Psoas muscle (tissue), 8 donors: ENCODE measurements around the gene SCN1A. TPM values are rescaled to one million over a fixed set of nuclear protein-coding genes. Genes with fewer than 3 reads are reported as not detected.

ENCODE experiments used
- ATAC-seq, 4 donors: fragments of 200-7000 bp; cut with Tn5 transposase; one replicate each; pipeline ENCODE4 v1.9.1; 2020; ENCODE audit warnings: moderate library complexity in 3 of 4, mild to moderate bottlenecking in 2 of 4
- DNase-seq, 2 donors: peaks; one replicate each; pipeline ENCODE4 v3.0.0-alpha.2; 2020
- H3K27ac ChIP-seq: fragments of 200-600 bp; one replicate; pipeline ENCODE4 v1.8.0; 2022
- H3K27me3 ChIP-seq, 3 donors: fragments of 200-600 bp in 1 of 3; one replicate each; pipeline versions ENCODE4 v1.6.1 to v1.8.0; 2013 to 2022; ENCODE audit warnings: low read length in 2 of 3, mild to moderate bottlenecking in 2 of 3, moderate library complexity in 1 of 3; ENCODE audit not compliant: insufficient read depth in 3 of 3
- H3K36me3 ChIP-seq, 2 donors: fragments of 200-600 bp in 1 of 2; one replicate each; pipeline versions ENCODE4 v1.6.1 to v1.8.0; 2013 to 2022; ENCODE audit warnings: low read depth in 1 of 2, mild to moderate bottlenecking in 1 of 2, moderate library complexity in 1 of 2; ENCODE audit not compliant: insufficient read depth in 1 of 2
- H3K4me1 ChIP-seq: fragments of 200-600 bp; one replicate; pipeline ENCODE4 v1.8.0; 2022
- H3K4me3 ChIP-seq: fragments of 200-600 bp; one replicate; pipeline ENCODE4 v1.8.0; 2022; ENCODE audit warnings: mild to moderate bottlenecking
- H3K9me3 ChIP-seq: fragments of 200-600 bp; one replicate; pipeline ENCODE4 v1.8.0; 2022
- WGBS, 3 donors: extraction: QIAGEN DNeasy Blood & Tissue Kit; methylation state at CpG; one replicate each; pipeline versions ENCODE4 v1.1.6 to v1.1.7; 2013; 5-methylcytosine and 5-hydroxymethylcytosine counted together
- intact Hi-C, 2 donors: fragments of 100-400 bp; cut with DNase I; formaldehyde crosslinking; loops; one replicate each; pipeline versions ENCODE4 v1.11.0 to v1.14.2; 2022
- polyA plus RNA-seq, 3 donors: library from polyadenylated mRNA; stranded (reverse); fragments of 200-250 nt; gene quantifications; one replicate each; pipeline ENCODE4 v1.2.3, GENCODE V29; 2013
- total RNA-seq, 4 donors: library from RNA; stranded (reverse); fragmentation: NEBNext Ultra II Directional in 2 of 4; extraction: Animal tissue kit (Norgen Biotek cat#: 25700) in 2 of 4; gene quantifications; one replicate each; pipeline versions ENCODE4 v1.2.1 to v1.2.4, GENCODE V29; 2021 to 2023
- TF ChIP-seq, protein P1 (sequence below): fragments of 200-600 bp; IDR thresholded peaks from one replicate; pipeline ENCODE4 v1.8.0; 2022; ENCODE audit warnings: antibody characterized with exemption
- donor health status: healthy with polysubstance abuse.
- donor health status: DM: no; HTN: no; CAD: no; lungs with moderate emphysema.
- donor health status: Bipolar disorder and iron deficiency.
- donor health status: healthy.
- donor health status: DM: yes; HTN: yes; CAD: no.
- donor health status: DM: no; HTN: no; CAD: no.
- donor health status: DM: no; HTN: no; CAD: no.
- donor health status: DM: yes; HTN: yes; CAD: no.

The SCN1A gene
- total and polyA plus RNA-seq, 7 donors, result 0.01 TPM; not detected in 6

DNA sequence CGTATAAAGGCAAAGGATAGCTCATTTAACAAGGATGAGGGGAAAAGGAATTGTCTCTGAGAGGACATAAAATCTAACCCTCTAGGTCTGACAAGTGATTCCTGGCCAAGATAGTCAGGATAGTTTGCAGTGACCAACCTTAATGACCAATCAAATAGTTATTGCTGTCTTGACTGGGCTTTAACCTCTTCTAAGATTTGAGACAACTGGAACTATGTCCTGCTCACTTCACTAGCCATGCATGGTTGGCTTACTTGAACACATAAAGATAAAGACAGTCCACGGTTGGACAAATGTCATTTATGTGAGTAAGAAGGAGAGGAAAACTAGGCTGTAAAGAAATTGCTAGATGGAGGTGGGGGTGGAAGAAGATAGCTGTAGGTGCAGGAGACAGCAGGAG, 53.8 kb downstream of the SCN1A start:
- Histone ChIP-seq H3K9me3 (no peaks in the 10 kb centered on the region), H3K27me3 (no peaks in the 10 kb centered on the region), H3K4me1 (no peaks in the 10 kb centered on the region), H3K4me3 (no peak overlapping the region), H3K27ac (no peak overlapping the region), H3K36me3 (no peaks in the 10 kb centered on the region)
- DNase-seq (no peak), ATAC-seq (no peak)
- 53 to 78% (median 55%) methylated on average over 2 of the region's 2 CpGs for WGBS, 3 donors
- TF ChIP-seq, protein P1, sequence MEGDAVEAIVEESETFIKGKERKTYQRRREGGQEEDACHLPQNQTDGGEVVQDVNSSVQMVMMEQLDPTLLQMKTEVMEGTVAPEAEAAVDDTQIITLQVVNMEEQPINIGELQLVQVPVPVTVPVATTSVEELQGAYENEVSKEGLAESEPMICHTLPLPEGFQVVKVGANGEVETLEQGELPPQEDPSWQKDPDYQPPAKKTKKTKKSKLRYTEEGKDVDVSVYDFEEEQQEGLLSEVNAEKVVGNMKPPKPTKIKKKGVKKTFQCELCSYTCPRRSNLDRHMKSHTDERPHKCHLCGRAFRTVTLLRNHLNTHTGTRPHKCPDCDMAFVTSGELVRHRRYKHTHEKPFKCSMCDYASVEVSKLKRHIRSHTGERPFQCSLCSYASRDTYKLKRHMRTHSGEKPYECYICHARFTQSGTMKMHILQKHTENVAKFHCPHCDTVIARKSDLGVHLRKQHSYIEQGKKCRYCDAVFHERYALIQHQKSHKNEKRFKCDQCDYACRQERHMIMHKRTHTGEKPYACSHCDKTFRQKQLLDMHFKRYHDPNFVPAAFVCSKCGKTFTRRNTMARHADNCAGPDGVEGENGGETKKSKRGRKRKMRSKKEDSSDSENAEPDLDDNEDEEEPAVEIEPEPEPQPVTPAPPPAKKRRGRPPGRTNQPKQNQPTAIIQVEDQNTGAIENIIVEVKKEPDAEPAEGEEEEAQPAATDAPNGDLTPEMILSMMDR, result no peak
- intact Hi-C loops, result no loop called here

DNA sequence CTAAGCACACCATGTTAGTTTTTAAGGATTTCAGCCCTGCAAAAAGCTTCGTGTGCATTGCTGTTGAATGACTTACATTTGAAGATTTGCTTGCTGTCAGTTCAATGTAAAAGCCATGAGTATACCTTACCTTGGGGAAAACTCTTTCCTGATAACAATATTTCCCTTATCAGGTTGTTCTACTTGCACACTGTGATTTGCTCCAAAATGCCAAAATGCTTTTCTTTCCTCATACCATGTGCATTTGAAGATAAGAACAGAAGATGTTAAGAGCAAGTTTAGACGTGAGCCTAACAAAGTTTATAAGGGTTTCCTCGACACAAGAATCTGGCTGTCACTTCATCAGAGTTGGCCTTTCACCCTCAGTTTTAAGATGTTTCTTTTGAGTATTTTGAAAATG, 57.6 kb downstream of the SCN1A start:
- intact Hi-C loops, result no loop called here
- H3K27me3 ChIP-seq, result no peaks in the 10 kb centered on the region
- WGBS, 3 donors, result 59 to 69% (median 64%) methylated on average over 3 of the region's 3 CpGs
- DNase-seq (no peak), ATAC-seq (no peak)
- H3K36me3 ChIP-seq, result no peaks in the 10 kb centered on the region
- H3K4me1 ChIP-seq, result no peaks in the 10 kb centered on the region
- H3K27ac ChIP-seq, result no peak overlapping the region
- no peak overlapping the region for H3K4me3 ChIP-seq
- TF ChIP-seq, protein P1, result no peak
- H3K9me3 ChIP-seq, result no peaks in the 10 kb centered on the region

- Histone ChIP-seq H3K4me3 (no peak overlapping the region), H3K4me1 (no peaks in the 10 kb centered on the region), H3K9me3 (no peaks in the 10 kb centered on the region), H3K27ac (no peak overlapping the region), H3K36me3 (no peaks in the 10 kb centered on the region), H3K27me3 (no peaks in the 10 kb centered on the region)
- TF ChIP-seq, protein P1, result no peak
- DNase-seq, result no peak
- intact Hi-C loops, result no loop called here
- WGBS, 3 donors, result 43 to 68% (median 56%) methylated on average over 1 of the region's 1 CpG
- no peak for ATAC-seq
These were observed 58.8 kb downstream of the SCN1A start for GRCh38 chr2:166068981-166069380.

DNA sequence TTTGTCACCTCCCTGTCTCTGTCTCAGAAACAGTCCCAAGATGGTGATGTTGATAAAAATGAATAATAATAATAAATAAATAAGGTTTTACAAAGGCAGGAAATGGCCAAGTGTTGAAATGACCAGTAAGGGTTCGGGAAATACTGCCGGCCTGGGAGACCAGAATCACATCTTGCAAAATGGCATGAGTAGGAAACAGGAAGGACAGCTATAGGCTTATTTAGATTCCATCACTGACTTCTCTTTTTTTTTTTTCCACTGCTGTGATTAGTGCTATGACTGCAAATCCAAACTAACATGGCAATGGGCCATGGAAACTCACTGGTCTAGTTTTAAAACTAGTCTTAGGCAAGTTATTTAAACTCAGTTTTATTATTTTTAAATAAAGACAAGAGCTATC, 60.6 kb downstream of the SCN1A start:
- Histone ChIP-seq H3K9me3 (no peaks in the 10 kb centered on the region), H3K36me3 (no peaks in the 10 kb centered on the region), H3K27ac (no peak overlapping the region), H3K27me3 (no peaks in the 10 kb centered on the region), H3K4me3 (no peak overlapping the region), H3K4me1 (no peaks in the 10 kb centered on the region)
- WGBS, 3 donors, result 75 to 85% (median 77%) methylated on average over 2 of the region's 2 CpGs
- no peak for DNase-seq
- ATAC-seq, result no peak
- intact Hi-C loops, result no loop called here
- TF ChIP-seq, protein P1, result no peak

GRCh38 chr2:166060191-166060590, 67.6 kb downstream of the SCN1A start:
- no peaks in the 10 kb centered on the region for H3K27me3 ChIP-seq
- ATAC-seq, result no peak
- H3K36me3 ChIP-seq, result no peaks in the 10 kb centered on the region
- TF ChIP-seq, protein P1, result no peak
- H3K9me3 ChIP-seq, result no peaks in the 10 kb centered on the region
- H3K4me1 ChIP-seq, result no peaks in the 10 kb centered on the region
- no peak for DNase-seq
- WGBS, 3 donors, result 81 to 92% (median 82%) methylated on average over 4 of the region's 4 CpGs
- H3K27ac ChIP-seq, result no peak overlapping the region
- intact Hi-C loops, result no loop called here
- no peak overlapping the region for H3K4me3 ChIP-seq
